GM19395 (cell line): ENCODE data around the gene AATK.

Source experiments
- ATAC-seq: cut with Tn5 transposase; IDR thresholded peaks from one replicate; pipeline ENCODE4 v1.9.1; 2021; ENCODE audit warnings: mild to moderate bottlenecking, moderate library complexity; ENCODE audit not compliant: unreplicated experiment

Gene AATK, protein sequence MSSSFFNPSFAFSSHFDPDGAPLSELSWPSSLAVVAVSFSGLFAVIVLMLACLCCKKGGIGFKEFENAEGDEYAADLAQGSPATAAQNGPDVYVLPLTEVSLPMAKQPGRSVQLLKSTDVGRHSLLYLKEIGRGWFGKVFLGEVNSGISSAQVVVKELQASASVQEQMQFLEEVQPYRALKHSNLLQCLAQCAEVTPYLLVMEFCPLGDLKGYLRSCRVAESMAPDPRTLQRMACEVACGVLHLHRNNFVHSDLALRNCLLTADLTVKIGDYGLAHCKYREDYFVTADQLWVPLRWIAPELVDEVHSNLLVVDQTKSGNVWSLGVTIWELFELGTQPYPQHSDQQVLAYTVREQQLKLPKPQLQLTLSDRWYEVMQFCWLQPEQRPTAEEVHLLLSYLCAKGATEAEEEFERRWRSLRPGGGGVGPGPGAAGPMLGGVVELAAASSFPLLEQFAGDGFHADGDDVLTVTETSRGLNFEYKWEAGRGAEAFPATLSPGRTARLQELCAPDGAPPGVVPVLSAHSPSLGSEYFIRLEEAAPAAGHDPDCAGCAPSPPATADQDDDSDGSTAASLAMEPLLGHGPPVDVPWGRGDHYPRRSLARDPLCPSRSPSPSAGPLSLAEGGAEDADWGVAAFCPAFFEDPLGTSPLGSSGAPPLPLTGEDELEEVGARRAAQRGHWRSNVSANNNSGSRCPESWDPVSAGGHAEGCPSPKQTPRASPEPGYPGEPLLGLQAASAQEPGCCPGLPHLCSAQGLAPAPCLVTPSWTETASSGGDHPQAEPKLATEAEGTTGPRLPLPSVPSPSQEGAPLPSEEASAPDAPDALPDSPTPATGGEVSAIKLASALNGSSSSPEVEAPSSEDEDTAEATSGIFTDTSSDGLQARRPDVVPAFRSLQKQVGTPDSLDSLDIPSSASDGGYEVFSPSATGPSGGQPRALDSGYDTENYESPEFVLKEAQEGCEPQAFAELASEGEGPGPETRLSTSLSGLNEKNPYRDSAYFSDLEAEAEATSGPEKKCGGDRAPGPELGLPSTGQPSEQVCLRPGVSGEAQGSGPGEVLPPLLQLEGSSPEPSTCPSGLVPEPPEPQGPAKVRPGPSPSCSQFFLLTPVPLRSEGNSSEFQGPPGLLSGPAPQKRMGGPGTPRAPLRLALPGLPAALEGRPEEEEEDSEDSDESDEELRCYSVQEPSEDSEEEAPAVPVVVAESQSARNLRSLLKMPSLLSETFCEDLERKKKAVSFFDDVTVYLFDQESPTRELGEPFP (N-terminal part only)

DNA sequence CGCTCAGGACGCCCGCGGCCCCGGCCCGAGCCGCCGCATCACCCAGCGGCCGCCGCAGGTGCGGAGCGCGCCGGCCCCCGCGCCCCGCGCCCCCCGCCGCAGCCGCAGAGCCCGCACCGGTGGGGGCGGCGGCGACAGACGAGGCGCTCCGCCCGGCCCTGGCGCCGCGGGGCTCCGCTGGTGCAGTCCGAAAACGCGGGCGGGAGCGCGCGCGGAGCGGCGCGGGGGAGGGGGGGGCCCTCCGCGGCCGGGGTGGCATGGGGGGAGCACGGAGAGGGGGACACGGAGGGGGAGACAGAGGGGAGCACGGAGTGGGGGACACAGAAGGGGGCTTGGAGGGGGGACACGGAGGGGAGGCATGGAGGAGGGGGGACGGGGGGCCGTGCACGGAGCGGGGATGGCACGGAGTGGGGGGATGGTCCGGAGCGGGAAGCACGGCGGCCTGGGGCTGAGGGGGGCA lies at the start of gene AATK:
Gene AATK, minus strand, starts transcription at position 189 of the 460 bp plus-strand sequence. CDS start 229 bp downstream, outside the sequence.
- no peak for ATAC-seq

DNA sequence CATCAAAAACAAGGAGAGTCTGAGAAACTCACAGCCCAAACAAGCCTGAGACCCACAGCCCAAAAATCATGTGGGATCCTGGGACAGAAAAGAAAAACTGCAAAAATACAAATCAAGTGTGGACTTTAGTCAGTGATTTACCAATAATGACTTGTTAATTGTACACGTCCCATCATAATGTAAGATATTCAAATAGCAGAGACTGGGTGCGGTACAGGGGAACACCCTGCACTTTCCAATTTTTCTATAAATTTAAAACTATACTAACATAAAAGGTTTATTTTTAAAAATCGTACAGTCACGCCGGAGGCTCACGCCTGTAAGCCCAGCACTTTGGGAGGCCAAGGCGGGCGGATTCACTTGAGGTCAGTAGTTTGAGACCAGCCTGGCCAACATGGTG lies 48.0 kb upstream of the AATK start:
- ATAC-seq = no peak

DNA sequence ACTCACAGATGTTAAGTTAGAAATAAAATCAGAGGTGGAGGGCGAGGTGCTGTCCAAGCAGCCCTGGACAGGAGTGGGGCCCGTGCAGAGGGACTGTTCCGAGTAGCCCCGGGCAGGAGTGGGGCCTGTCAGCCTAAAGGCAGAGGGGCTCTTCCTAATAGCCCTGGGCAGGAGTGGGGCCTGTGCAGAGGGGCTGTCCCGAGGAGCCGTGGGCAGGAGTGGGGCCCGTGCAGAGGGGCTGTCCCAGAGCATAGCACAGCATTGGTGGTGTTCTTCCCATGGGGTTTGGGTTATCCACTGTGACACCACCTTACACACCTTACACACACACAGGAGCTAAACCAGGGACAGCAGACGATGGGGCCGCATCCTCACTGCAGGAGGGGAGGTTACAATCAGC lies 46.3 kb upstream of the AATK start:
- ATAC-seq = no peak

DNA sequence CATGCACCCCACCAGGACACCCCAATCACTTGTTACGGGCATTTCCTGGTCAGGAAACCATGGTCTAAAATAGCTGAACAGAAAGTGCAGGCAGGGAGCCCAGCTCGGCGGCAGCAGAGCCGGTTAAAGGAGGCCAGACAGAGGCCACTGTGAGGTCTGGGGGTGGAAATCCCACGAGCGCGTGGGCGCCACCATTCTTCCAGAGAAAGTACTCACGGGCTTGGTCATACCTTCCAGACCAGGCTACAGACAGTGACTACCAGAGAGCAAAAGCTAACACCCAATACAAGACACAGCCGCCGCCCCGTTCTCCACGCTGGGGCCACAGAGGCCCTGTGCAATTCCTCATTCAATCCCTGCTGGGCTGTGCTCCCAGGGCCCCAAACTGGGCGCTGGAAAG lies 44.8 kb upstream of the AATK start:
- no peak for ATAC-seq

DNA sequence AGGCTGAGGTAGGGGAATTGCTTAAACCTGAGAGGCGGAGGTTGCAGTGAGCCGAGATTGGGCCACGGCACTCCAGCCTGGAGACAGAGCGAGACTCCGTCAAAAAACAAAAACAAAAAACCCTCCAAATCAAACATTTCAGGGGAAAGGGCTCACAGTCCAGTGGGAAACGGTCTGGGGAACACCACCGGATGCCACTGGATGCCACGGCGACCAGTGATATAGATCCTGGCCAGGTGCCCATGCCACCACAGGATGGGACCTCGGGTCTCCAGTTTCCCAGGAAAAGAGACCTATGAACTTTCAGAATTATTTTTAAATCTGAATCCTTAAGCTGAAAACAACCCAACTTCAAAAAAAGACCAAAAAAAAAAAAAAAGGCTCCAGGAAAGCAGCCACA lies 44.4 kb upstream of the AATK start:
- no peak for ATAC-seq

DNA sequence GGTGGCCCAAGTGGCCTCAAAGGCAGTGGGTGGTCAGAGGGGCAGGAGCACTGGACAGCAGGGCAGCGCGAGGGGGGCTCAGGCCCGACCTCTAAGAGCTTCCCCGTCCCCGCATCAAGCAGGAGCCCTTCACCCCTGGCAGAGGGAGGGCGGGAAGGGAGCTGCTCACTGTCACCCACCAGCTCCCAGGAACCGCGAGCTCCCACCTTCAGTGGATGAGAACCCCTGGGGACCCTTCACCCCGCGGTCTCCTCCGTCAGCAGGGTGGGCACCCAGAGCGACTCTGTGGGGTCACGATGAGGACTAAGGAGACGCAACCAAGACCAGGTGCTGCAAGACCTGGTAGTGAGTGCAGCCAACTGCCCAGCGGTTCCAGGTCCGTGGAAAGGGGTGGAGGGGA lies 43.1 kb upstream of the AATK start:
- no peak for ATAC-seq

DNA sequence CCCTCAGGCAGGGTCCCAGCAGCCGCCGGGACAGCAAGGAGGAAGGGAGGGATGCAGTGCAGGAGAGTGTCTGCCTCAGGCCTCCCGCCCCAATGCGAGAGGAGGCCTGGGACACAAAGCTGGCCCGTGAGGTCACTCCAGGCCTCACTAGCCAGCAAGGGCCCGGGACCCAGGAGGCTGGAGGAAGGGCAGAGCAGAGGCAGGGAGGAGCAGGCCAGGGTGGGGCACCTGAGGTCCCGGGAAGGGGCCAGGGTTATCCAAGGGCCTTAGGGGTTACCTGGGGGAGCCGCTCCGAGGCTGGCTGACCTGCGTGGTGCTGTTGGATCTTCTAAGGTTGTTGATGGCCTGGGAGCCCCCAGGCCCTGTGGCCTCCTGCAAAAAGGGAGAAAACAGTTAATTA lies 42.6 kb upstream of the AATK start:
- ATAC-seq = no peak

DNA sequence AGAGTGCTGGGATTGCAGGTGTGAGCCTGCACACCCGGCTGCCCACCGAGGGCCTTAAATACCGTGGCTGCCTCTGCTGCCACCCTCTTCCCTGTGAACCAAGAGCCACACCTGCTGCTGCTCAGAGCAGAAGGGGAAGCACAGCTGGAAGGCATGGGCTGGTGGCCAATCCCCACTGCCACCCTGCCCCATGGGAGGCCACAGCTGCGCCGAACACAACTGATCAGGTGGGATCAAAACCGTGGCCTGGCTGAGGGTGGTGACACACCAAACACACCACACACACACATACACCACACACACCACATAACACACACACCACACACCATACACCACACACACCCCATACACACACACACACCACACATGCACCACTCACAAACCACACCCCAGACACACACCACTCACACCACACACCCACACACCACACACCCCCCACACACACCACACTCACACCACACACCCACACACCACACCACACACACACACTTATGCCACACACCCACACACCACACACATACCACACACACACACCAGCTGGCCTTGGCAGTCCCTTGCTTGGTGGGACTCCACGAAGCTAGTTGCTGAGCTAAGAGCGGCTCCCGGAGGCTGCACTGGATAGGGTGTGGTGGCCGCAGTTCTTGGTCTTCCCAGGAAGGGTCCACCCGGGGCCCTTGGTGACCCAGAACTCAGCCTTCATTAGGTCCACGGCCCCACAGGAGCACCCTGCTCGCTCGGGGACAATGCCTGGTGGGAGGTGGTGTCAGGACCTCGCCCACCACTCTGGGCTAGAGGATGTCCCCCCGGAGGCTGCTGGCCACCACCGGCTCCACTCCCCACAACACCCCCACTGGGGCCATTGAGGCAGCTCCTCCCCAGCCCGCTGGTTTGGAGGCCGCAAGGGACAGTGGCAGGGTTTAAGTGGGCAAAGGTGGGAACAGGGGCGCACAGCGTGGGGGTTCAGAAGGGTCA lies 41.9 kb upstream of the AATK start:
- no peak for ATAC-seq

DNA sequence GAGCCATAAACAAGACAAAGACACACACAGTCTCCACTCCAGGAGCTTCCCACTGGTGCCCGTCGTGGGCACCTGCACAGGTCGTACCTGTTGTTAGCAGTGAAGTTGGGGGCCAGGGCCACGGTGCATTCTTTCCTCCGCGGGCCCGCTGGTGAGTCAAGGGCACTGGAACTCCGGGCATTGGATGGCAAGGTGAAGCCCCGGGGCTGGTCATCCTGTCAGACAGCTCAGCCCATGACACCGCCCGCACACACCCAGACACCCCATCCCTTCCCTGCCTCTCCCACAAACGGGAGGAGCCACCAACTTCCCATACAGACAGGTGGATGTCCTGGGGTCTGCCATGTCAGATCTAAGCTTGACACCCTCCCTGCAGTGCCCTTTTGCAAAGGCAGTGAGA lies 40.6 kb upstream of the AATK start:
- ATAC-seq = no peak

DNA sequence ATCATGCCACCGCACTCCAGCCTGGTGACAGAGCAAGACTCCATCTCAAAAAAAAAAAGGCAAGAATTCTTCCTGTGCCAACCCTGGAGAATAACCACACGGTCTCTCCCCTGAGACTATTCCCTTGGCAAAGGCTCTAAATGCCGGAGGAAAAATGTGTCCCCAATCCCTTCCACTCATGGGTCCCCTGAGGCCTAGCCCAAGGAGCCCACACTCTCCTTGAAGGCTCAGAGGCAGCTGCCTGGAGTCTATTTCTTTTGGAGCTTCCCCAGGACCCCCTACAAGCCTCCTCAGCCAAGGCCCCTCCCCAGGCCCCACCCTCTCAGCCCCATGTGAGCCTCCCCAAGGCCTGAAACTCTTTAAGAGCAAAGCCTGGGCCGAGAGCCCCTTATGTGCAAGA lies 40.1 kb upstream of the AATK start:
- no peak for ATAC-seq

DNA sequence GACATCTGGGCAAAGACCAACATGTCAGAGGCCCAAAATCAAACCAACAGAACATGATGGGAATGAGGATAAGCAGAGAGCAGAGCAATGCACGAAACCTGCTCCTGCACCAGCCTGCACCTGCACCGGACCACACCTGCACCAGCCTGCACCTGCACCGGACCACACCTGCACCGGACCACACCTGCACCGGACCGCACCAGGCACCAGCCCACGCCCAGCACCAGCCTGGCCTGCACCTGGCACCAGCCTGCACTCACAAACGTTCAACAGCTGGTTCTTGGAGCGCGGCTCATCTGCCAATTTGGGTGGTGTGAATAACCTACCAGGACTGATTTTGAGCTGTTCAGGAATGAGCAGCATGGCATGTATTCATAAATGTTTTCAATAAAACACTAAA lies 38.6 kb upstream of the AATK start:
- no peak for ATAC-seq

DNA sequence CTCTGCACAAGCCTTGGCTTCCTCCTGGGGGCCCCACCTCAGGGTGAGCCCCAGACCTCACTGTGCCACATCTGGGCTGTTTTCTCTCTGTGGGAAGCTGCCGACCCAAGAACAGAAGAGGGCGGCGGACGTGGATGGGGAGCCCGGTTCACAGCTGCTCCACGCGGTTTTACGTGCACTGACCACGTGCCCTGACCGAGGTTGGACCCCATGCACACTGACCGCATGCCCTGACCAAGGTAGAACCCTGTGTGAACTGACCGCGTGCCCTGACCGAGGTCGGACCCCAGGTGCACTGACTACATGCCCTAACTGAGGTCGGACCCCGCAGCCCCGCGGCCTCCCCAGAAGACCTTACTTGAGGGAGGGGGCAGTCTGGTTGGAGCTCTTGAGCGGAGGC lies 37.1 kb upstream of the AATK start:
- ATAC-seq = no peak

DNA sequence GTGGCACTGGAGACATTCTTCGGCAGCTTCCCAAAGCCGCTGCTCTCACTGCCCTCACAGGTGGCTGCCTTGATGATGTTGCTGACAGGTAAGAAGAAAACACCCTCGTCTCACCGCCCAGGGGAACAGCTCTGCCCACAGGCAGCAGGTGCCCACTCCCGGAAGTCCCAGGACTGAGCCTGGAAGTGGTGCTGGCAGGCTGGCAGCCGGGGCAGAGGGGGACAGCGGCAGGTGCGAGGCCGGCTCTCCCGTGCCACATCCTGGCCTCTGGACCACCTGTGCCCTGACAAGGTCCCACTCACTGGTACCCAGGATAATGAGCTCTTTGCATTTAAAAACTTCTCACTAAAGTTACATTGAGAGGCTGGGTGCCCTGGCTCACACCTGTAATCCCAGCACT lies 36.3 kb upstream of the AATK start:
- ATAC-seq = no peak

DNA sequence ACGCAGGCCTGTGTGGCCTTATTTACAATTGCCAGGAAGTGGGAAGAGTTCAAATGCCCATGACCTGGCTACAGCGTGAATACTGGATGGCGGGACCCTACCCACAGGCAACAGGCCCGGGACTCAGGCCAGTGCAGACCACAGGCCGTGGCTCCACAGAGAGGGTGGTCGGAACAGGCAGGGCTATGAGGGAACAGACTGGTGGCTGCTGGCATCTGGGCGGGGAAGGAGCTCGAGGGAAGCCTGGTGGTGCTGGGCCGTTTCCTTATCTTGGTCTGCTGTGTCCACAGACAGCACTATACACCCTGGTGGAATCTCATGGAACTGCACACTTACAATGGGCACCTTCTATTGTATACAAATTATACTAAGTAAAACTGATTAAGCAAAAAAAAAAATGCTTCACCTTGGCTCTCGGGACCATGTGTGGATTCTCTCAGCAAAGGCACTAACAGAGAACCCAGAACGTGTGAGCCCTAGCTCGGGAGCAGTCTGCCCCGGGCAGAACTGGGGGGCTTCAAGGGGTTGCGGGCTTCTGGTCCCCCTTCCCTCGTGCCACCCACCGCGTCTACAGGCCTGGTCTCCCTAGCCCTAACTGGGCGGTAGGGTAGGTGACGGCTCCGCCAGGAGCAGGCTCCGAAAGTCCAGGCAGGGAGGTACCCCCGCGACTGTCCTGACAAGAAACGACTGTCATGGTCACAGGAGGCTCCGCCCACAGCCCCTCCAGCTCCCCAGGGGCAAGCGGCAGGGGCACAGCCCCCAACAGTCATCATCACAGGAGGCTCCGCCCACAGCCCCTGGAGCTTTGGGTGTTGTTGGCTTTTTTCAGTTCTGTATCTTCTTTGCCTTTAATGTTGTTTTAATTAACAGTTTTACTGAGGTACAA lies 34.9 kb upstream of the AATK start:
- ATAC-seq = no peak

DNA sequence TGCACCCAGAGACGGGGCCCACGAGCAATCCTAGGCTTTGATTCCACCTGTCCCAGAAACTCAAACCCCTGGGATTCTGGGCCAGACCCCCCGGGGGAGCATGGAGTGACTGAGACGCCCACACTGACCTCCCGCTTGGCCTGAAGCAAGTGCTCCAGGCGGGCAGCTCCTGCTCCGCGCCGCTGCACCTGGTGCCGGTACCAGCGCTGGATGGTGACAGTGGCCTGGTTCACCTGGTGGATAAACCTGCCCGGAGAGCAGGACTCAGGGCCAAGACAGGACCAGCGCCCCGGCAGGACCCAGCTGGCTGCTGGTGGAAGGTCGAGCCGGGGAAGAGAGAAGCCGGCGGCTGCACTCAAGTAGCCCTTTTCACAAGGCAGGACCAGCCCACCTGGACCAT lies 34.2 kb upstream of the AATK start:
- ATAC-seq = no peak

DNA sequence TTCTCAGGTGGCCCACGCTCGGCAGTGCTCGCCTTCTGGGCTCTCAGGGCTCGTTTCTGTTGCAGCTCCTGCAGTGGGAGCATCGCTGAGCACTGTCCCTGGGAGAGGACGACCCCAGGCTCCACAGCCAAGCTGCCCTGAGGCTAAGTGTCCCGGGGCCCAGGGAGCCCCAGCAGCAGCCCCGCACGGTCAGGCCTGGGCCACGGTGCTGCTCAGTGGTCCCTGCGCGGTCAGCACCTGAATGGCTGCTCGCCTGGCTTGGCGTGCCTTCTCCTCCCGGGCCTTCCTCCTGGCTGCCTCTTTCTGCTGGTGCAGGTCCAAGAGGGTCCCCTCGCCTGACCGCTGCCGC lies 33.4 kb upstream of the AATK start:
- no peak for ATAC-seq

DNA sequence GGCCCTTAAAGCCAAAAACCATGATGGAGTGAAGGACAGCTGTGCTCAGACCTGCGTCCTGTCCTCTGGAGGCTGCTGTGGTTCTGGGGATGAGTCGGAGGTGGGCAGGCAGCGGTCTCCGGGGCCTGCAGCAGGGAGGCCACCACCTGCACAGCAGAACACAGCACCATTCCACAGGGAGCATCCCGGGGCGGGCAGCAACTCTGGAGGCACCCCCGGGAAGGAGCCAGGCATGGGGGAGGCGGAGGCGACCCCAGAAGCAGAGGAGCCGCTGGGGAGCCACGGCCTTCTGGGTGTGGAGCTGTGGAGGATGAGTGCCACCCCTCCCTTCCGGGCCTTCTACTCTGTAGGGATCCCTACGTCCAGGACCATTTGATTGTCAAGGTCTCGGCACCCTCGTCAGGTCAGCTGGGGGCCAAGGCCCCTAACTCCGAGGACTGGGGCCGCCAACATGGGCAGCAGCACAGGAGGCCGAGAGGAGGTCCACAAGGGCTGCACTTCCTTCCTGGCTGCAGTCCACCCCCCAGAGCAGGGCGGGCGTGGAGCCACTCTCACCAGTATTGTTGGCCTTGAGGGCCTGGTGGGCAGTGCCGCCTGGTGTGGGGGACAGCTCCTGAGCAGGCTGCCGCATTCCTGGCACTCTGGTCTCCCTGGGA lies 32.9 kb upstream of the AATK start:
- ATAC-seq = no peak

DNA sequence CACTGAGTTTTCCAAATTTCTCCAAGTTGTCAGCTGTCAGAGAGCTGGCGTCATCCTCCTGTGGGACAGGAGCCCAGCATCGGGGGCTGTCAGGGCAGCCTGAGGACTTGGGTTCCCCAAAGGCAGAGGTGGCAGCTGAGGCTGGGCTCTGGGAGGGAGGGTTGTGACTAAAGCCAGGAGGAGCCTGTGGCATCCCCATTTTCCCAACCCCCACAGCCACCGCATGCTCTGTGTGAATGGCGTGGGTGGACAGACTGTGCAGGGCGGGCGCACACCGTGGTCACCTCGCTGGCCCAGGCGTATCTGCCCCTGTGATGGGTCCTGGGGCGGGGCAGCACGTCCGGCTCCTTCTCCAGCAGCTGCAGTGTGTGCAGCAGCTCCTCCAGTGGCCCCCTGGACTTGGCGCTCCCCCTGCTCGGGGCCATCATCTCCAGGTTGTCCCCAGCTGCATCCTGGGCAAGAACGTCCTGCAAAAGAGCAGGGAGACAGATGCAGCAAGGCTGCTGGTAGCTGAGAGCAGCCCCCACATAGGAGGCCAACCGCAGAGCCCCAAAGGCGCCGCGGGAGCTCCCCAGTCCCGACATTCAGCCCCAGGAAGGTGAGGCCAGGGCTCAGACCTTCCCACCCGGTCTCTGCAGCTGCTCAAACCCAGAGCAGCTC lies 31.9 kb upstream of the AATK start:
- no peak for ATAC-seq
